HG03175 (cell line): ENCODE results near the gene KCNJ16.

ENCODE experiments used
- ATAC-seq: cut with Tn5 transposase; IDR thresholded peaks from one replicate; pipeline ENCODE4 v1.9.1; 2021; ENCODE audit warnings: mild to moderate bottlenecking, moderate library complexity; ENCODE audit not compliant: unreplicated experiment

KCNJ16 gene

DNA sequence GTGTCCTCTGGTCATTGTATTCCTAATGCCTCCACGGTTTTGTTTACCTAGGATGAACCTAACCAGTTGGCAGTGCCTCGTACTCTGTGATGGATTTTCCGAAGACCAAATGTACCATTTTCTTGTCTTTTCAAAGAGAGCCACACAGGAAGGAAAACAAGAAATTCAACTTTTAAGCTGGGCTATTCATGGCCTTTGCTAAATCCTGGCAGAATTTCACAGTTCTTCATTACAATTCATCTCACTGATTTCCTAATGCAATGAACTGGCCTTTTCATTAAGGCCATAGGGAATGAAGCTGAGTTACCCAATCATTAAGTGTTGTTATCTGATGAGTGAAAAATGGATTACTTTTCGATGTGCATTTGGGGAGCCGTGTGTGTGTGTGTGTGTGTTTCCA is 7.9 kb upstream of the KCNJ16 start:
- no peak for ATAC-seq

DNA sequence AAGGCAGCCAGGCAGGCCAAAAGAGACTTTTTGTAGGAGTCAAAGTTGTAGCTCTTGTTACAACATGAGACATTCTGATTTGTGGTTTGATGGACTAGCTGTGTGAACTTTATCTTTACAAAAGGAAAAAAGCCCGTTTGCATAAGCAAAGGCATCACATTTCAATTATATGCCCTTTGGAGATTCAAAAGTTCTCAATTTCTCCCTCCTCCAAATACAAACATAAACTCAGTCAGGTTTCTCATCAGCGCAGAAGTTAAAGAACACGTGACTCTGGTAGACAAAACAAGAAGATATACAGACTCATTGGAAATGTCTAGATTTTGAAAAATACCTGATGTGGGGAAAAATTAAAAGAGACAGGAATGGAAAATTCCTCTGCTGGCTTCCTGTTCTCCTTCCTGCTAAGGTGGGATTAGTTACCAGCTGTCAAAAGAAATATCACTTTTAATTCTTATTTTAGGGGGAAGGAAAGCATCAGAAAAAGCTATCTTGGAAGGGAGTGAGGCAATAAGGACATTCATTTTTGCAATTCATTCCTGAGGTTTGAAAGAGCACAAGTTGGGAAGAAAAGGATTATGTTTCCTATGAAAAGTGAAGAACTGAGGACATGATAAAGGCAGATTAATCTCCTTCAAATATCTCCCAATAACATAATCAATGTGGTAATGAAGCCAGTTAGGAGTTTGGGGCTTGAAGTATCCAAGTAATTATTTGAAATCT is 4.6 kb upstream of the KCNJ16 start:
- no peak for ATAC-seq

DNA sequence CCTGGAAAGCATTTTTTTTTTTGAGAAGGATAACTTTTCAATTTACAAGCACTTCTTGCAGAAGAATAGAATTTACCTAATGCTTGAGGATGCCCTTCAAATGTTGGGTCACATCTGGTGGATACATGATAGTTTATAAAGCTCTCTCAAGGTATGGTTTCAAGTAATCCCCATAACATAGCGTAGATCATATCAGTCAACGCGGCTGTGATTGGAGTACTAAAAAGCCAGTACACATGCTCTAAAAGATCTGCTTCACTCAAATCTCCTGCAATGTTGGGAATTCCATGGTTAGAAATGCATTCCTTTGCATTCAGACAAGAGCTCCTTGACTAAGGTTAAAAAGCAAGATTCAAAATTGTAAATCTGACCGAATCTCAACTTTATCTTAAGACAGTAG is 3.9 kb upstream of the KCNJ16 start:
- no peak for ATAC-seq

GRCh38 chr17:70071620-70072019 is 3.4 kb upstream of the KCNJ16 start:
- no peak for ATAC-seq

- no peak for ATAC-seq
Observed at GRCh38 chr17:70072546-70073309, 2.3 kb upstream of the KCNJ16 start.

DNA sequence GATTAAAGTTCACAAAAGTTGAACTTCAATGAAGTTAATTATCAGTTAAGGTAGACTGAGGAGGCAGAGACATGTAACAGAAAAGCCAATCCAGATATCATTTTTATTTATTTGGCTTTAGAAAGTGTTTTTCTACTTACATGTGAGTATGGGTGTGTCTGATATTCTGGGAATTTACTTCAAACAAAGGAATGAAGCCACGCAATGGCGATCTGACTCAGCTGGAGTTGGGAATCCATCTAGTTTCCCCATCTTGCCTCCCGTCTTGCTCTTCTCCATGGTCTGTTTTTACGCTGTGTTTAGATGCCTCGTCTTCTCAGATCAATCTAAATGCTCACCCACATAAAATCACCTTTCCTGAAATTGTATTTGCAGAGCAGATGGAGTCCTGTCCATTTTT is 1.7 kb upstream of the KCNJ16 start:
- ATAC-seq, result no peak

DNA sequence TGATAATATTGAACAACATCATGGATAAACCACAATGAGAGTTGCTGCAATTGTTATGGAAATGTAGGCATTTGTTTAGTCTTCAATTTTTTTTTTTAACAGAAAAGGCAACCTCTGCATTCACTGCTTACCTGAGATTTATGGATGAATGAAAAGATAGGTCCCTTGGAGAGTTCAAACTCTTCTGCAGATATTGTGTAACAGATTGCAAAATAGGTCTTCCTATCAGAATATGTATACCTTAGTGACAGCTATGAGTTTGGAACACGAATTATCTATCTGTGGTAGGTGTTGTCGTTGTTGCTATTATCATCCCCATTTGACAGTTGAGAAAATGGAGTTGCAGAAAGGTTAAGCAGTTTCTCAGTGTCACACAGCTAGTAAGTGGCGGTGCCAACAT is 1.2 kb upstream of the KCNJ16 start:
- no peak for ATAC-seq

DNA sequence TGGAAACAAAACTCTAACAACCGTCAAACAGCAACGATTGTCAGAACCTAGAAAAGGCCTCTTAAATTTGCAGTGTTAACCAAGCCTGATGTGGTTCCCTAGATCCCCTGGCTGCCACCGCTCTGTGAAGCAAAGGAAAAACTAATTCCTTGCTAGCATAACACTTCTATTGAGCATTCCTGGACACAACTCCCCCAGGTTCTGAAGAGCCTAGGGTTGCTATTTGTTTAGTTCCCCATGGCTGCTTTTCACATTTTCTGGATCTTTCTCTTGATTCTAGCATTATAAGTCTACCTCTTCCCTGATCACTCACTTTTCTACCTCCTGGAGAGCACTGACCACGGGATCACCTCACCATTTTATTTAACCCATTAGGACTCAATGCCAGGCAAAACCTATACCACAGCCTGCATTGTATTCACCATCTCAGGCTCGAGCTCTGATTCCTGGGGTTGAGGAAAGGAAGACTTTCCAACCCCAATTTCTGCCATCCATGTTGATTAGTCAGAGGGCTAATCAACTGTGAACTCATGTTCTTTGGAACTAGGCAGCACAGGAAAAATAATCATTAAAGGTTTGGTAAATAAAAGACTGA is 692 bp upstream of the KCNJ16 start:
- ATAC-seq, result no peak

DNA sequence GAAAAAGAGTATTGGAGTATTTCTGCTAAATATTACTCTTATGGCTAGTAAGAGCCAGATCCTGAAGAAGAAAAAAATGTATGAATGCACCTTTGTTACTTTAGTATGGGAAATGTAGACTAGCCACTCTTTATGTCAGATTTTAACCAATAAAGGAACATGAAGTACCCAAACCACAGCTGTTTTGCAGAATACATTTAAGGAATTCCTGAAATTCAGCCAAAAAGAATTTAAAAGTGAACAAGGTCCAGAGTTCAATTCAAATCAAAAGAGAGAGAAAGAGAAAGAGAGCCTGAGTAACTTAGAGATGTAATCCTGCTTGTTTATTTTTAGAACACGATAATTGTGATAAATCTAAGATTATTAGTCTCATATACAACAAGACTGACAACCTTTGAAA is 1.2 kb downstream of the KCNJ16 start:
- ATAC-seq, result no peak

GRCh38 chr17:70076831-70077230 is 1.8 kb downstream of the KCNJ16 start:
- ATAC-seq, result no peak

- ATAC-seq, result no peak
Observed at GRCh38 chr17:70078549-70078948, 3.5 kb downstream of the KCNJ16 start.

- ATAC-seq, result no peak
Observed at GRCh38 chr17:70078994-70079531, 4.0 kb downstream of the KCNJ16 start.

GRCh38 chr17:70080541-70081347 is 5.7 kb downstream of the KCNJ16 start:
- ATAC-seq, result no peak

GRCh38 chr17:70081885-70082284 is 6.9 kb downstream of the KCNJ16 start:
- ATAC-seq, result no peak

GRCh38 chr17:70084476-70084875 is 9.5 kb downstream of the KCNJ16 start:
- no peak for ATAC-seq

GRCh38 chr17:70086516-70086915 is 11.5 kb downstream of the KCNJ16 start:
- no peak for ATAC-seq

DNA sequence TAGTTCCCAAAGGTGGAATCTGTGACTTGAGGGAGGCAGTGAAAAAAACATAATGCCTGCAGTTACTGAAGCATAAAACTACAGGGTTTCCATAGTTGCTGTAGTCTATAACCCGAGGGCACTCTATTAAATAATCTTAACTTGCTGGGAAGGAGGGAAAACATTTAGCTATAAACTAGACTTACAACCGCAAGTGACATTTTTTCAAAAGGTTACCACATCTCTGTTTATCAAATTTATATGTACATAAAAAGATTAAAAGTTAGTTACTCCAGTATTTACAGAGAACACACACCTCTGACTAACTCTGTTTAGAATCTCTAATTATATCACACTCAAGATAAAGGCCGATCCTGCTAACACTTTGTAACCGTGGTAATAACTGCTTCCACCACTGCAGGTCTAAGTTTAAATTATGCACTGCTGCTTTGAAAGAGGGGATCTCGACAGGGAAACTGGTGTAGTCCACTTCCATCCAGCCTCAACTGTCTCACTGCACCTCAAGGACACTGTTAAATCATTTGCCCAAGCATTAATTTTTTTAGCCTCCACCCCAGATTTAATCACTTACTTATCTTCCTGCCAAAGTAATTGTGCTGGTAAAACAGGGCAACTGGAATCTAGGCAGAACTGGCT is 14.6 kb downstream of the KCNJ16 start:
- ATAC-seq, result no peak

DNA sequence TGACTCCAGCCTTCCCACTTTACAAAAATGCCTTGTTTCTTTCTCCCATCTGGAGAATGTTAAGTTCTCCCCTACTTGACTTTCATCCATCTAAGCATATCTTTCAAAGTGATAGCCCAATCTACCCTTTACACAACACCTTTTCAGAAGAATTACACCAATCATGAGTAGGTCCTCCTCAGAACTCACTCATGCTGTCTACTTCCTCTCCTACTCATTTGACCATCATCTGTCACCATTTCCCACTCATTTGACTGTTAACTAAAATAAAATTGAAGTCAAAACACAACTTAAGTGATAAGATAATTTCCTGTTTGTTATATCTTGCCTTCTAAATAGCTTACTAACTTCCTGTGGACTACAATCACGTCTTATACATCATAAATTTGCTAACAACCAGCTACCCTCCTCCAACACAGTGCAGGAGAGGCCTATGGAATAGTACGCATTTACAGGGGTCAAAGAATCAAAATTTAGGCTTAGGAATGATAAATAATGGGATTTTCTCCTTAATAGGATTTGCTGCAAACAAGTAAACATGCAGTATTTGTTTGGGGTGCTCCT is 16.1 kb downstream of the KCNJ16 start:
- no peak for ATAC-seq

- no peak for ATAC-seq
Observed at GRCh38 chr17:70091696-70092095, 16.7 kb downstream of the KCNJ16 start.

DNA sequence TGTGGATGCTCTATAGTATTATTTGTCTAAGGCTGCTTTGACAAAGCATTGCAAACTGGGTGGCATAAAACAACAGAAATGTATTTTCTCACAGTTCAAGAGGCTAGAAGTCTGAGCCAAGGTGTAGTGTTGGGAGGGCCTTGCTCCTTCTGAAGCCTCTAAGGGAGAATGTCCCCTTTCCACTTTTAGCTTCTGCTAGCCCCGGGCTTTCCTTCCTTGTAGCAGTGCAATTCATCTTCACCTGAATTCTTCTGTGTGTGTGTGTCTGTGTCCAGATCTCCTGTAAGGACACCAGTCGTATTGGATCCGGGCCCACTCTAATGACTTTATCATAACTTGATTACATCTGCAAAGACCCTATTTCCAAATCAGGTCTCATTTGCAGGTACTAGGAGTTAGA is 18.1 kb downstream of the KCNJ16 start:
- ATAC-seq, result no peak
